Measurements from ENCODE around the gene WBP1.
"Not testable (repeated sequence)": the region's sequence is repeated elsewhere in the genome, so short reads cannot be mapped to it uniquely, and the experiment has no call there.

Gene WBP1

GRCh38 chr2:74482801-74483674 is 24.8 kb downstream of the WBP1 start, which contains the start of the genes CCDC142 and TTC31:
Gene CCDC142, minus strand, starts transcription at chr2:74482998. Its CDS starts 161 bp downstream, at chr2:74482837.
Gene TTC31, plus strand, starts transcription at chr2:74483081. Its CDS starts 15 bp downstream, at chr2:74483096.
- peak; percentile 90 for DNase-seq

GRCh38 chr2:74483675-74484164 is 25.5 kb downstream of the WBP1 start:
- not testable (repeated sequence) for DNase-seq

- no peak for DNase-seq
These were observed 27.9 kb downstream of the WBP1 start for GRCh38 chr2:74486141-74486540.

GRCh38 chr2:74488643-74489481 is 30.6 kb downstream of the WBP1 start:
- no peak for DNase-seq

GRCh38 chr2:74489906-74490305 is 31.7 kb downstream of the WBP1 start:
- DNase-seq, result no peak

- DNase-seq, result no peak
These were observed 33.7 kb downstream of the WBP1 start for GRCh38 chr2:74491648-74492544.

- no peak for DNase-seq
These were observed 35.3 kb downstream of the WBP1 start for GRCh38 chr2:74493546-74493945.

- no peak for DNase-seq
These were observed 37.2 kb downstream of the WBP1 start for GRCh38 chr2:74495440-74495839.

- DNase-seq, result no peak
These were observed 38.9 kb downstream of the WBP1 start for GRCh38 chr2:74496997-74497776.

- no peak for DNase-seq
These were observed 39.7 kb downstream of the WBP1 start for GRCh38 chr2:74497777-74498499.

GRCh38 chr2:74498500-74499266 is 40.4 kb downstream of the WBP1 start:
- no peak for DNase-seq

- no peak for DNase-seq
These were observed 41.2 kb downstream of the WBP1 start, which contains the start of gene LBX2 for GRCh38 chr2:74499267-74499939. Gene LBX2, minus strand, starts transcription at chr2:74499603. Its CDS starts 66 bp downstream, at chr2:74499537.

GRCh38 chr2:74499940-74500577 is 41.8 kb downstream of the WBP1 start:
- DNase-seq, result no peak

GRCh38 chr2:74500578-74500946 is 42.3 kb downstream of the WBP1 start:
- no peak for DNase-seq

GRCh38 chr2:74501335-74502071 is 43.3 kb downstream of the WBP1 start:
- DNase-seq, result no peak

- no peak for DNase-seq
These were observed 44.0 kb downstream of the WBP1 start for GRCh38 chr2:74502147-74502719.

- DNase-seq, result no peak
These were observed 44.7 kb downstream of the WBP1 start for GRCh38 chr2:74502720-74503505.

Data from activated T-cell treated with anti-CD3 and anti-CD28 coated beads for 4 hours (primary cell).